ENCODE results near the gene CNPY1.

CNPY1 gene

GRCh38 chr7:155517452-155517851, 28.9 kb downstream of the CNPY1 start:
- Histone ChIP-seq H3K9me2 (ENCODE audit: low read depth, low read length) (no peaks in the 10 kb centered on the region), H3K27ac (ENCODE audit: low read depth, low read length, poor library complexity, severe bottlenecking) (no peak overlapping the region), H3K79me2 (ENCODE audit: insufficient read depth, low read length) (no peaks in the 10 kb centered on the region), H4K20me1 (ENCODE audit: insufficient read depth, low read length) (no peaks in the 10 kb centered on the region), H2AFZ (ENCODE audit: low read length) (no peak overlapping the region), H3K4me1 (ENCODE audit: insufficient read depth, low read length, severe bottlenecking) (no peaks in the 10 kb centered on the region), H3K36me3 (ENCODE audit: insufficient read depth, low read length) (no peaks in the 10 kb centered on the region), H3K4me2 (ENCODE audit: low read length) (no peak overlapping the region), H3K9me3 (ENCODE audit: low read length) (no peaks in the 10 kb centered on the region), H3K9ac (ENCODE audit: low read length) (no peak overlapping the region), H3K27me3 (ENCODE audit: insufficient read depth, low read length) (peaks cover 16% of the 10 kb centered on the region), H3K4me3 (ENCODE audit: low read depth, low read length, poor library complexity, severe bottlenecking) (no peak overlapping the region), H3F3A (ENCODE audit: insufficient read depth, low read length) (no peaks in the 10 kb centered on the region)
- TF ChIP-seq CTCF (IDR thresholded peaks at IDR 0.05; ENCODE audit: low read length) (no peak), EZH2 (IDR thresholded peaks at IDR 0.05; ENCODE audit: borderline replicate concordance, low read length) (no peak)

GRCh38 chr7:155516466-155516865, 29.9 kb downstream of the CNPY1 start:
- Histone ChIP-seq H3K4me1 (ENCODE audit: insufficient read depth, low read length, severe bottlenecking) (no peaks in the 10 kb centered on the region), H3K4me2 (ENCODE audit: low read length) (no peak overlapping the region), H2AFZ (ENCODE audit: low read length) (no peak overlapping the region), H4K20me1 (ENCODE audit: insufficient read depth, low read length) (no peaks in the 10 kb centered on the region), H3K9me2 (ENCODE audit: low read depth, low read length) (no peaks in the 10 kb centered on the region), H3K9ac (ENCODE audit: low read length) (no peak overlapping the region), H3K9me3 (ENCODE audit: low read length) (no peaks in the 10 kb centered on the region), H3K36me3 (ENCODE audit: insufficient read depth, low read length) (no peaks in the 10 kb centered on the region), H3K27me3 (ENCODE audit: insufficient read depth, low read length) (peaks cover 6% of the 10 kb centered on the region), H3K79me2 (ENCODE audit: insufficient read depth, low read length) (no peaks in the 10 kb centered on the region), H3K27ac (ENCODE audit: low read depth, low read length, poor library complexity, severe bottlenecking) (no peak overlapping the region), H3F3A (ENCODE audit: insufficient read depth, low read length) (no peaks in the 10 kb centered on the region), H3K4me3 (ENCODE audit: low read depth, low read length, poor library complexity, severe bottlenecking) (no peak overlapping the region)
- TF ChIP-seq CTCF (IDR thresholded peaks at IDR 0.05; ENCODE audit: low read length) = no peak
- TF ChIP-seq EZH2 (IDR thresholded peaks at IDR 0.05; ENCODE audit: borderline replicate concordance, low read length) = no peak

GRCh38 chr7:155515318-155515717, 31.0 kb downstream of the CNPY1 start:
- no peaks in the 10 kb centered on the region for H3K79me2 ChIP-seq (ENCODE audit: insufficient read depth, low read length)
- no peaks in the 10 kb centered on the region for H3F3A ChIP-seq (ENCODE audit: insufficient read depth, low read length)
- no peak overlapping the region for H3K27ac ChIP-seq (ENCODE audit: low read depth, low read length, poor library complexity, severe bottlenecking)
- no peaks in the 10 kb centered on the region for H3K9me2 ChIP-seq (ENCODE audit: low read depth, low read length)
- no peaks in the 10 kb centered on the region for H3K9me3 ChIP-seq (ENCODE audit: low read length)
- no peak overlapping the region for H3K4me2 ChIP-seq (ENCODE audit: low read length)
- no peak overlapping the region for H2AFZ ChIP-seq (ENCODE audit: low read length)
- TF ChIP-seq EZH2 (IDR thresholded peaks at IDR 0.05; ENCODE audit: borderline replicate concordance, low read length) (no peak), CTCF (IDR thresholded peaks at IDR 0.05; ENCODE audit: low read length) (no peak)
- no peak overlapping the region for H3K4me3 ChIP-seq (ENCODE audit: low read depth, low read length, poor library complexity, severe bottlenecking)
- H4K20me1 ChIP-seq (ENCODE audit: insufficient read depth, low read length) = no peaks in the 10 kb centered on the region
- no peak overlapping the region for H3K9ac ChIP-seq (ENCODE audit: low read length)
- H3K4me1 ChIP-seq (ENCODE audit: insufficient read depth, low read length, severe bottlenecking) = no peaks in the 10 kb centered on the region
- H3K27me3 ChIP-seq (ENCODE audit: insufficient read depth, low read length) = peaks cover 6% of the 10 kb centered on the region; the same call in 1 of the 2 replicates
- H3K36me3 ChIP-seq (ENCODE audit: insufficient read depth, low read length) = no peaks in the 10 kb centered on the region

Data from OCI-LY1 (cell line).